NCI-H2171 treated with DMSO at 0.1 percent for 48 hours (cell line): Measurements from ENCODE around the gene CAMK1D.

Experiments
- DNase-seq: peaks from one replicate; lab custom pipeline; 2025; lab: John Stamatoyannopoulos, UW

The CAMK1D gene

GRCh38 chr10:12597176-12597575, 247.8 kb downstream of the CAMK1D start:
- no peak for DNase-seq

- DNase-seq = no peak
Measured at GRCh38 chr10:12597788-12598765, 248.7 kb downstream of the CAMK1D start.

GRCh38 chr10:12600652-12601051, 251.3 kb downstream of the CAMK1D start:
- DNase-seq = no peak

- no peak for DNase-seq
Measured at GRCh38 chr10:12602521-12602920, 253.2 kb downstream of the CAMK1D start.

GRCh38 chr10:12603766-12604470, 254.6 kb downstream of the CAMK1D start:
- no peak for DNase-seq

- DNase-seq = peak; percentile 58
Measured at GRCh38 chr10:12605580-12606405, 256.4 kb downstream of the CAMK1D start.

GRCh38 chr10:12606461-12606860, 257.1 kb downstream of the CAMK1D start:
- DNase-seq = peak; percentile 31

- DNase-seq = no peak
Measured at GRCh38 chr10:12608761-12609160, 259.4 kb downstream of the CAMK1D start.

GRCh38 chr10:12609435-12609834, 260.1 kb downstream of the CAMK1D start:
- no peak for DNase-seq

GRCh38 chr10:12613136-12613535, 263.8 kb downstream of the CAMK1D start:
- no peak for DNase-seq

- DNase-seq = peak; percentile 71
Measured at GRCh38 chr10:12614177-12614995, 265.0 kb downstream of the CAMK1D start.

- no peak for DNase-seq
Measured at GRCh38 chr10:12615296-12616220, 266.2 kb downstream of the CAMK1D start.

GRCh38 chr10:12617191-12618175, 268.1 kb downstream of the CAMK1D start:
- no peak for DNase-seq

GRCh38 chr10:12622016-12622415, 272.7 kb downstream of the CAMK1D start:
- no peak for DNase-seq

GRCh38 chr10:12622691-12623090, 273.3 kb downstream of the CAMK1D start:
- no peak for DNase-seq

- no peak for DNase-seq
Measured at GRCh38 chr10:12625393-12626023, 276.2 kb downstream of the CAMK1D start.

GRCh38 chr10:12628153-12628552, 278.8 kb downstream of the CAMK1D start:
- DNase-seq = no peak

- no peak for DNase-seq
Measured at GRCh38 chr10:12628964-12629766, 279.8 kb downstream of the CAMK1D start.
